ENCODE results near the gene PPP1R14D. TPM values are rescaled to one million over a fixed set of nuclear protein-coding genes. Genes with fewer than 3 reads are reported as not detected.

The PPP1R14D gene
- total RNA-seq, 1 experiment from 2014 or later: 0.33 TPM

DNA sequence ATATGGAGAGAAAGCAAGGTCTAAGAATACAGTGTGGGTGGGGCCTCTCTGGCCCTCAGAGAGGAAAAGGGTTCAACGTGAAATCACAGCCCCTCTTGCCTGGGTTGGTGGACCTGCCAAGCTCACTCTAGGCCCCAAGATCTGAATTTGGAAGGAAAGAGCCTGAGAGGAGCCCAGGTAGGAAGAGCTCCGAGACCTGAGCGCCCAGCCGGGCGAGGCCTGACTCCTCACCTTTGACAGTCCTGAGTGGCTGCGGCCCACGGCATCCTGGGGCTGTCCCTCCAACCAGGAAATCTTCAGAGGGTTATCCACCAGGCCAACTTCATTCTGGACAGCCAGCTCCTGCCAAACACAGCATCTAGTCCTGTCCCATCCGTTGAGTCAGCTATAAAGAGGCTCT is 55.0 kb downstream of the PPP1R14D start:
- H3K27ac ChIP-seq (ENCODE audit: low read length): no peak overlapping the region
- H3K79me2 ChIP-seq (ENCODE audit: low read length): no peaks in the 10 kb centered on the region
- H4K20me1 ChIP-seq (ENCODE audit: low read length): no peaks in the 10 kb centered on the region
- H3K4me3 ChIP-seq (ENCODE audit: low read length): no peak overlapping the region
- H3K27me3 ChIP-seq (ENCODE audit: low read length): no peaks in the 10 kb centered on the region
- no peaks in the 10 kb centered on the region for H3F3A ChIP-seq (ENCODE audit: low read length, unreplicated experiment)
- no peak for DNase-seq
- ChIA-PET CTCF (no interaction called here), POLR2A (ENCODE audit: unreplicated experiment) (no interaction called here)
- H3K36me3 ChIP-seq (ENCODE audit: low read depth, low read length): peaks cover 18% of the 10 kb centered on the region
- no peaks in the 10 kb centered on the region for H3K9me3 ChIP-seq (ENCODE audit: low read length)
- BruUV-seq (replicated peaks): no TSS peak
- H3K4me2 ChIP-seq (ENCODE audit: low read length): no peak overlapping the region
- H3K9me2 ChIP-seq (replicated peaks; ENCODE audit: low read length): no peaks in the 10 kb centered on the region
- no peak for ATAC-seq
- H3K9ac ChIP-seq (ENCODE audit: low read length): no peak overlapping the region
- intact Hi-C loops (cut with micrococcal nuclease): no loop called here
- H3K4me1 ChIP-seq (ENCODE audit: insufficient read depth, low read length): peaks cover 41% of the 10 kb centered on the region
- no peak overlapping the region for H2AFZ ChIP-seq (ENCODE audit: low read length)
- TF ChIP-seq EZH2phosphoT487 (IDR thresholded peaks at IDR 0.05; ENCODE audit: borderline replicate concordance, low read length): no peak
- TF ChIP-seq, protein P1, sequence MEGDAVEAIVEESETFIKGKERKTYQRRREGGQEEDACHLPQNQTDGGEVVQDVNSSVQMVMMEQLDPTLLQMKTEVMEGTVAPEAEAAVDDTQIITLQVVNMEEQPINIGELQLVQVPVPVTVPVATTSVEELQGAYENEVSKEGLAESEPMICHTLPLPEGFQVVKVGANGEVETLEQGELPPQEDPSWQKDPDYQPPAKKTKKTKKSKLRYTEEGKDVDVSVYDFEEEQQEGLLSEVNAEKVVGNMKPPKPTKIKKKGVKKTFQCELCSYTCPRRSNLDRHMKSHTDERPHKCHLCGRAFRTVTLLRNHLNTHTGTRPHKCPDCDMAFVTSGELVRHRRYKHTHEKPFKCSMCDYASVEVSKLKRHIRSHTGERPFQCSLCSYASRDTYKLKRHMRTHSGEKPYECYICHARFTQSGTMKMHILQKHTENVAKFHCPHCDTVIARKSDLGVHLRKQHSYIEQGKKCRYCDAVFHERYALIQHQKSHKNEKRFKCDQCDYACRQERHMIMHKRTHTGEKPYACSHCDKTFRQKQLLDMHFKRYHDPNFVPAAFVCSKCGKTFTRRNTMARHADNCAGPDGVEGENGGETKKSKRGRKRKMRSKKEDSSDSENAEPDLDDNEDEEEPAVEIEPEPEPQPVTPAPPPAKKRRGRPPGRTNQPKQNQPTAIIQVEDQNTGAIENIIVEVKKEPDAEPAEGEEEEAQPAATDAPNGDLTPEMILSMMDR (conservative IDR thresholded peaks at IDR 0.05; ENCODE audit: low read depth, low read length): no peak
- TF ChIP-seq EZH2 (IDR thresholded peaks at IDR 0.05; ENCODE audit: low read length, unreplicated experiment): no peak

DNA sequence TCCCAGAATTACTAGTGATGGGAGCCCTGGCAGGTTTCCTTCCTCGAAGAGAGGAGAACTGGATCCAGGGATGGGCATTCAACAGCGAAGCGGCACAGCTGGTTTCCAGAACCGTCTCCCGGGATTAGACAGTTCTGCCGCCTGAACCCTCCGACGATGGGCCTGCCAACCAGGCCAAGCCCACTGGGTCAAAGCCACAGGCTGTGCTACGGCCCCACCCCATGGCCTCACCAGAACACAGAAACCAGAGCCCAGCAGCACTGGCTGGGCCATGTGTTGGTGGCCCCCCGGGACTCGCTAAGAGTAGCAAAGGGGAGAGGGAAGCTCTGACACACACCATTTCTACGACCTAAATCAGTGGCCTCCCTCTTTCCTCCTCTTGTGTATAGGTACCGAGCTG is 56.5 kb downstream of the PPP1R14D start:
- ChIA-PET CTCF (no interaction called here), POLR2A (ENCODE audit: unreplicated experiment) (no interaction called here)
- Histone ChIP-seq H2AFZ (ENCODE audit: low read length) (no peak overlapping the region), H3K9ac (ENCODE audit: low read length) (no peak overlapping the region), H3K36me3 (ENCODE audit: low read depth, low read length) (peaks cover 18% of the 10 kb centered on the region), H3K4me3 (ENCODE audit: low read length) (no peak overlapping the region), H3K4me2 (ENCODE audit: low read length) (no peak overlapping the region), H3K4me1 (ENCODE audit: insufficient read depth, low read length) (peaks cover 39% of the 10 kb centered on the region), H3K9me3 (ENCODE audit: low read length) (no peaks in the 10 kb centered on the region), H3F3A (ENCODE audit: low read length, unreplicated experiment) (no peaks in the 10 kb centered on the region), H3K27me3 (ENCODE audit: low read length) (no peaks in the 10 kb centered on the region), H3K79me2 (ENCODE audit: low read length) (no peaks in the 10 kb centered on the region), H4K20me1 (ENCODE audit: low read length) (no peaks in the 10 kb centered on the region), H3K27ac (ENCODE audit: low read length) (no peak overlapping the region), H3K9me2 (replicated peaks; ENCODE audit: low read length) (no peaks in the 10 kb centered on the region)
- DNase-seq (no peak), ATAC-seq (no peak)
- BruUV-seq (replicated peaks): no TSS peak
- intact Hi-C loops (cut with micrococcal nuclease): no loop called here
- TF ChIP-seq, protein P1 (conservative IDR thresholded peaks at IDR 0.05; ENCODE audit: low read depth, low read length): no peak
- TF ChIP-seq EZH2phosphoT487 (IDR thresholded peaks at IDR 0.05; ENCODE audit: borderline replicate concordance, low read length) (no peak), EZH2 (IDR thresholded peaks at IDR 0.05; ENCODE audit: low read length, unreplicated experiment) (no peak)

DNA sequence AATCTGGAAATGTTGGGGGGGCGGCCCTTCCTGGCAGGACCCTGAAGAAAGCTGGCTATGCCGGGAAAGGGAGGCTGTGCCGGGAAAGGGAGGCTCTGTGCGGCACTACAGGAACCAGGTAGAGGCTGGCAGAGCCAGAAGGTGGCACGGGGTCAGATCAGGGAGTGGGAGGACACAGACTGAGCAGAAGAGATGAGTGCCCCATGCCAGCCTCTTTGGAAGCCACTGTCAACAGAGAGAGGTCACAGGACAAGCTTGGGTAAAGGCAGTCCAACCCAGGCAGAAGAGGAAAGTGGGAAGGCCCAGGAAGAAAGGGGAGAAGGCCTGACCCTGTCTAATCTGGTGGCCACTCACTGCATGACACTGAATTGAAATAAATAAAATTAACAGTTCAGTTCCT is 57.3 kb downstream of the PPP1R14D start:
- Histone ChIP-seq H3K27ac (ENCODE audit: low read length) (no peak overlapping the region), H3K9ac (ENCODE audit: low read length) (no peak overlapping the region), H3K79me2 (ENCODE audit: low read length) (no peaks in the 10 kb centered on the region), H3K9me2 (replicated peaks; ENCODE audit: low read length) (no peaks in the 10 kb centered on the region), H3F3A (ENCODE audit: low read length, unreplicated experiment) (no peaks in the 10 kb centered on the region), H4K20me1 (ENCODE audit: low read length) (no peaks in the 10 kb centered on the region), H3K36me3 (ENCODE audit: low read depth, low read length) (peaks cover 18% of the 10 kb centered on the region), H3K4me3 (ENCODE audit: low read length) (no peak overlapping the region), H2AFZ (ENCODE audit: low read length) (no peak overlapping the region), H3K27me3 (ENCODE audit: low read length) (no peaks in the 10 kb centered on the region), H3K4me2 (ENCODE audit: low read length) (no peak overlapping the region), H3K9me3 (ENCODE audit: low read length) (no peaks in the 10 kb centered on the region), H3K4me1 (ENCODE audit: insufficient read depth, low read length) (peaks cover 38% of the 10 kb centered on the region)
- ChIA-PET CTCF (interaction anchor here (0.6 kb wide), 1 partner anchor 168 kb away, joined by 12 read pairs; no protein-coding TSS in a partner anchor), POLR2A (ENCODE audit: unreplicated experiment) (no interaction called here)
- intact Hi-C loops (cut with micrococcal nuclease): no loop called here
- DNase-seq (no peak), ATAC-seq (no peak)
- no TSS peak for BruUV-seq (replicated peaks)
- TF ChIP-seq, protein P1 (conservative IDR thresholded peaks at IDR 0.05; ENCODE audit: low read depth, low read length): no peak
- TF ChIP-seq EZH2phosphoT487 (IDR thresholded peaks at IDR 0.05; ENCODE audit: borderline replicate concordance, low read length): no peak
- no peak for TF ChIP-seq EZH2 (IDR thresholded peaks at IDR 0.05; ENCODE audit: low read length, unreplicated experiment)
